Measurements from ENCODE around the gene FAF1.

The FAF1 gene

DNA sequence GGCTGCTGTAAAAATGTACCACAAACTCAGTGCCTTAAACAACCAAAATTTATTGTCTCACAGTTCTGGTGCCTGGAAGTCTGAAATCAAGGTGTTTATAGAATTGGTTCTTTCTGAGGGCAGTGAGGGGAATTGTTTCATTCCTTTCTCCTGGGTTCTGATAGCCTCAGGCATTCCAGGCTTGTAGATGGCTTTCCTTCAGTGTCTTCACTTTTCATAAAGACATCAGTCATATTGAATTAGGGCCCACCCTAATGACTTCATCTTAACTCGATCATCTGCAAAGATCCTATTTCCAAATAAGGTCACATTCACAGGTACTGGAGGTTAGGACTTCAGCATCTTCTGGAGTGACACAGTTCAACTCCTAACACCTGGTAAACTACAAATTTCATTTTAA is 25.0 kb upstream of the FAF1 start:
- intact Hi-C loops (cut with micrococcal nuclease): no loop called here
- peaks cover 32% of the 10 kb centered on the region for H3K27me3 Mint-ChIP-seq
- H3K4me1 Mint-ChIP-seq (ENCODE audit: low read depth): no peaks in the 10 kb centered on the region
- no peaks in the 10 kb centered on the region for H3K36me3 Mint-ChIP-seq (ENCODE audit: low read depth)
- H3K9me3 Mint-ChIP-seq: no peaks in the 10 kb centered on the region
- H3K4me3 Mint-ChIP-seq: no peak overlapping the region
- H3K27ac Mint-ChIP-seq: no peak overlapping the region

DNA sequence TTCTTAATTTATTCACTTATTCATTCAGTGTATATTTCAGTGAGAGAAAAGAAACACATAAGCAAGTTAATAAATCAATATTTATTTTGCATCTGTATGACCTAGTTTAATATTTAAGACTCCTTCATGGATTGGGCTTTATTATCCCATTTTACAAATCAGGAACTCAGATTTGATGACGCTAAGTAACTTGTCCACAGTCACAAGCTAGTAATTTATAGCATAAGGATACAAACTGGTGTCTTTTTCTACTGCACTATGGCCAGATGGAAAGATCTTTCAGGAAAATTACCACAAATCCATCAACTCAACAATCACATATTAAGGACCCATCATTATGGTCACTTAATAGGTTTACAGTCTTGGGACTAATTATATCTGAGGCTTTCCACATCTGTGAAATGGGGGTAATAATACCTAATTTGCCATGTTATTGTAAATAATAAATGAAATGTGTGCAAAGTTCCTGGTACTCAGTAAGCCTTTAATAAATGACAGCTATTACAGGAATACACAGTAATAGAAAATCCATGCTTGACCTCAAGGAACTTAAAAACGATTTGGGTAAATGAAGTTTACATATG is 23.2 kb upstream of the FAF1 start:
- Mint-ChIP-seq H3K36me3 (ENCODE audit: low read depth) (no peaks in the 10 kb centered on the region), H3K4me3 (no peak overlapping the region), H3K27ac (no peak overlapping the region), H3K4me1 (ENCODE audit: low read depth) (peaks cover 10% of the 10 kb centered on the region), H3K27me3 (peaks cover 40% of the 10 kb centered on the region), H3K9me3 (no peaks in the 10 kb centered on the region)
- intact Hi-C loops (cut with micrococcal nuclease): no loop called here

DNA sequence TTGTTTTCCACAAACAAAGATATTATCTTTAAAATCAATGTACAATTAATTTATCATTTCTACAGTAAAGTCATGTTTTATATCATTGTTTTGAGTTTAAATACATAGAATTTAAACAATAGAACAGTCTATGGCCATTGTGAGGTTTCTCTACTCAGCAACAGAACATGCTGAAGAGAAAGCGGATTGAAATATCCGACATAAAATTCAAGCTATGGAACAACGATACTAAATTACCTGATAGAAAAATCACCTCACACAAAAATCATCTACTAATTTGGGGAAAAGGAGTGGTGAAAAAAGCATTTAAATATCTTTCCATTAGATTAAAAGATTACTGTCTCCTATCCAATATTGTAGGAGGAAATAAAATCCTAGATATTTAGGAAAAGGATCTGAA is 22.5 kb upstream of the FAF1 start:
- H3K27me3 Mint-ChIP-seq: peaks cover 44% of the 10 kb centered on the region
- no peak overlapping the region for H3K27ac Mint-ChIP-seq
- H3K4me1 Mint-ChIP-seq (ENCODE audit: low read depth): peaks cover 12% of the 10 kb centered on the region
- H3K4me3 Mint-ChIP-seq: no peak overlapping the region
- intact Hi-C loops (cut with micrococcal nuclease): no loop called here
- peaks cover 3% of the 10 kb centered on the region for H3K36me3 Mint-ChIP-seq (ENCODE audit: low read depth)
- no peaks in the 10 kb centered on the region for H3K9me3 Mint-ChIP-seq

DNA sequence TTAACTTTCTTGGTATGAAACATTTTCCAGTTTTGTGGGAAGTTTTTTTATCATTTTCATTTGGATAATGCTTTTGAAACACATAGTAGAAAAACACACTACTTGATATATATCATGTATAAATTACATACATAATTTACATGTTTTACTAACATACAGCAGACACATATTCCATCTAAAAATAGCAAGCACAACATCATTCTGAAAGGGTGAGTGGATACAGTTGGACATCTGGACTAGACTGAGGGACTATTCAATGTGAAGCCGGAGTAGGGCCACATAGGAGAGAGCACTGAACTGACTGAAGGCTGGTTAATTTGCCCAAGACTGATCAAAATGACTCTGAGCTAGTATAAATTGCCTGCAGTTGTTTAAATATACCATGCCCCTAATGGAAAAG is 21.7 kb upstream of the FAF1 start:
- peaks cover 45% of the 10 kb centered on the region for H3K27me3 Mint-ChIP-seq
- H3K4me1 Mint-ChIP-seq (ENCODE audit: low read depth): peaks cover 15% of the 10 kb centered on the region
- no peaks in the 10 kb centered on the region for H3K9me3 Mint-ChIP-seq
- no peak overlapping the region for H3K4me3 Mint-ChIP-seq
- H3K36me3 Mint-ChIP-seq (ENCODE audit: low read depth): peaks cover 6% of the 10 kb centered on the region
- H3K27ac Mint-ChIP-seq: no peak overlapping the region
- intact Hi-C loops (cut with micrococcal nuclease): no loop called here

DNA sequence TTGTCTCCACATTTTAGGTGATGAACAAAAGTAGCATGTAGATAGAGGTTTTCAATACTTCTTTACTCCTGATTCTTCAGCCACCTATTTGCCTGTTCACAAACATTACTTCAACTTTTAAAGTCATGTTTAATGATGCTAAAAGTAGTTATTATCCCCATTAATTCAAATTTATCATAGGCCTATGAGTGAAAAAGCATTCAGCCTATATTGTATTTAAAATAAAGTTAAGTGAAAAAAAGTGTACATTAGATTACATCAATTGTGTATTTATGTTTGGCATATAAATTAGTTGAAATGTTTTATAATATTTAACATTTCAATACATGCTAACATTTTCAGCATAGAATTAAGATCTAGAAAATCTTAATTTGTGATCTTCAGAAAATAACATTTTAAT is 20.4 kb upstream of the FAF1 start:
- H3K4me1 Mint-ChIP-seq (ENCODE audit: low read depth): peaks cover 21% of the 10 kb centered on the region
- no peaks in the 10 kb centered on the region for H3K9me3 Mint-ChIP-seq
- no peak overlapping the region for H3K4me3 Mint-ChIP-seq
- intact Hi-C loops (cut with micrococcal nuclease): no loop called here
- peaks cover 6% of the 10 kb centered on the region for H3K36me3 Mint-ChIP-seq (ENCODE audit: low read depth)
- H3K27me3 Mint-ChIP-seq: peaks cover 49% of the 10 kb centered on the region
- no peak overlapping the region for H3K27ac Mint-ChIP-seq

DNA sequence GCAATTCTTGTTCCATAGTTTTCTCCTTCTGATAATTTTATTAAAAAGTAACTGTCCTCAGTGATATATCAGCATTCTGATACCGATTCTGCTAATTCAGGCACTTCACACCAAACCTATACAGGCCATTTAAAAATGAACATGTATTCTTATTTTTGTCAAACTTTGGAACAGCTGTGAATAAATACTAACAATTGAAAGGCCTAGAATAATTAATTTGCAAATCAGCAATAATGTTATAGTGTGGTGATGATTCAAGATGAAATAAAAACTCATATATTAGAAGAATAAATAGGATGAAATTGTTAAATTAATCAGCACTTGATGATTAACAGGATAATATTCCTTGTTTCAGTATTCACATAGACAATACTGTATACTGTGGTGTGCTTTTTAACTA is 19.9 kb upstream of the FAF1 start:
- H3K4me1 Mint-ChIP-seq (ENCODE audit: low read depth): peaks cover 21% of the 10 kb centered on the region
- intact Hi-C loops (cut with micrococcal nuclease): no loop called here
- no peak overlapping the region for H3K4me3 Mint-ChIP-seq
- H3K27me3 Mint-ChIP-seq: peaks cover 45% of the 10 kb centered on the region
- no peaks in the 10 kb centered on the region for H3K9me3 Mint-ChIP-seq
- peaks cover 6% of the 10 kb centered on the region for H3K36me3 Mint-ChIP-seq (ENCODE audit: low read depth)
- H3K27ac Mint-ChIP-seq: no peak overlapping the region

DNA sequence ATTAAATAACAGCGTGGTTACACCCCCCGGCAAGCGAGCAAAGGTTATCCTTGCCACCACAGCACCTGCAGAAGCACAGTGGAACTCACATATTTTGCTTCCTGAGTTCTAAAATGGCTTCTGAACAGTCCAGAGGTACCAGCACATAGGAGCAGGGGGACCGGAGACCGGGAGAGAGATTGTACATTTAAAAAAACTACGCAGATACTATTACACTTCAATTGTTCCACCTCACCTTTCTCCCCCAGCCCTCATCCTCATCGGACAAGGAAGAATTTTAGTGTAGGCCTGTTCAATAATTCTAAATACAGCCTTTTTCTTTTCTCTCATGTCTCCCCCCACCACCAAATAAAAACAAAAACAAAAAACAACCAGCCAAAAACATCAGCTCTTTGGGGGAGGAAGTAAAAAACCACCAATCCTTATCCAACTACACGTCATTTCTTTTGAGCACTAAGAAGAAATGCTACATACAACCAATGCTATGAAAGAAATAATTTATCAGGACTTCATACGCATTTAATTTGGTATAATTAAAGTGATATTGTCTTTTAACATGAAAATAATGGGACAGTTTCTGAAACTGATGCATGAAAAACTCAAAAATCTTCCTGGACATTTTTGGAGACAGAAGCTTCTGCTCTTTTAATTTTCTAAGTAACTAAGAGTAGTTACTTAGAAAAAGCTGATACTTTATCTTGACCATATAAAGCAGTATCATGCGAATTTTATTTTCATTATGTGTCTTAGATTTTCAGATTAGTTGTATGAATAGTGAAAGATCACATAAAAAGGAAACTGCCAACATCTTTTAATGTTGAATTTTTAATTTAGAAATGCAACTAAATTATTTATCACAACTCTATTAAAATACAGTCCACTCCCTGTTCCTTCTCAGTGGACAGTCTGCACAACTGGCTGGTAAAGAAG is 19.1 kb upstream of the FAF1 start:
- Mint-ChIP-seq H3K27ac (peak overlapping the region; percentile 76), H3K4me3 (peak overlapping the region; percentile 24), H3K9me3 (no peaks in the 10 kb centered on the region), H3K36me3 (ENCODE audit: low read depth) (peaks cover 12% of the 10 kb centered on the region), H3K4me1 (ENCODE audit: low read depth) (peaks cover 21% of the 10 kb centered on the region), H3K27me3 (peaks cover 42% of the 10 kb centered on the region)
- intact Hi-C loops (cut with micrococcal nuclease): no loop called here

DNA sequence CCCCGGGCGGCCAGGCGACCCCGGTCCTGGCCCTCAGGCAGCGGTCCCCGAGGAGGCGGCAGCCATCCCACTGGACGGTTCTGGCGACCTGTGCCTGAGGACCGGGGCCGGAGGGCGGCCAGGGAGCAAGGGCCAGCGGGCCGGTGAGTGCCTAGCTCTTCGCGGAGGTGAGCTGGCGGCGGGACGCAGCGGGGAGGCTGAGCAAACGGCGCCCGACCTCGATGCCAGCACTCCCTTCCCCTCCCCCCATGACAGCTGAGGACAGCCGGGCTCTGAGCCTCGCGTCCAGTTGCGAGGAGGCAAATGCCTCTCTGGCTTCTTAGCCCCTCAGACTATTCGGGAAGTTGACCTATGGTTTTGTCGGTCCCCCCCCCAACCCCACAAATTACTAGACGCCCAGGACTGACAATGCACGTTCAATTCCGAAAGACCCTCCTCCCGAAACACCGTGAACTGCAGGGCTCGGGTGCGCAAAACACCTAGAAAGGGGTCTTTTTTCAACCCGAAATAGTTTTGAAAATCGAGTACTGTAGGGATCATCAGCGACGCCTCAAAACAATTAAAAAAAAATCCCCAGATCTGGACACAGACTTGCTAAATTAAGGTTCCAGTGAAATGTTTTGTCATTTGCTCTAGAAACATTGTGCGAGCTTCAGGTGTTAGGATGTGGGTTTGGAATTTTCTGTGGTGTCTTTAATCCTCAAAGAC is 18.2 kb upstream of the FAF1 start:
- intact Hi-C loops (cut with micrococcal nuclease): no loop called here
- H3K27me3 Mint-ChIP-seq: peaks cover 41% of the 10 kb centered on the region
- peaks cover 12% of the 10 kb centered on the region for H3K36me3 Mint-ChIP-seq (ENCODE audit: low read depth)
- no peaks in the 10 kb centered on the region for H3K9me3 Mint-ChIP-seq
- H3K4me3 Mint-ChIP-seq: peak overlapping the region; percentile 70
- H3K27ac Mint-ChIP-seq: peak overlapping the region; percentile 76
- peaks cover 21% of the 10 kb centered on the region for H3K4me1 Mint-ChIP-seq (ENCODE audit: low read depth)

DNA sequence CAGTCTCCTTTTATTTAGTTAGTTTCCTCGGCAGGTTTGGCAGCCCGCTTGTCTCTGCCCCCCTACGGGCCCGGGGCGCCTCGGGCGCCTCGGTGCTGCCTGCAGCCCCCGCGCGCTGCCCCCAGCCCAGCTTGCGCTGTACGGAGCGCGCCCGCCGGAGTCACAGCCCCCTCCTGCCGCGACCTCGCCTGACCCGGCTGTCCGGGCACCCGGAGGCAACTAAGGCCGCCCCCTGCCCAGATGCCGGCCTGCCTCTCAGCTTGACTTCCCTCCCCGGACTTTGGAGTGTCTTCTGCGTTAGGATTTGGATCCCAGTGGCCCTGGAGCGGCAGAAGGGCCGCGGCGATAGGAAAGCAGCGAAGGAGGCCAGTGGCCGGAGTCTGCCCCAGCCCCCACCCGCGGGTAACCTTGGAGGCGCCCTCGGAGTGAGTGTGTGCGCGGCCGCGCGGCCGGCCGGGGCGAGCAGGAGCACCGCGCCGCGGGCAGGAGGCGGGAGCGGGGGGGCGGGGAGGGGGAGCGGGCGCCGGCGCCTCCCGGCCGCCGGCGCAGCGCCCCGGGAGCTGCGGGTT is 17.6 kb upstream of the FAF1 start:
- peak overlapping the region; percentile 76 for H3K27ac Mint-ChIP-seq

DNA sequence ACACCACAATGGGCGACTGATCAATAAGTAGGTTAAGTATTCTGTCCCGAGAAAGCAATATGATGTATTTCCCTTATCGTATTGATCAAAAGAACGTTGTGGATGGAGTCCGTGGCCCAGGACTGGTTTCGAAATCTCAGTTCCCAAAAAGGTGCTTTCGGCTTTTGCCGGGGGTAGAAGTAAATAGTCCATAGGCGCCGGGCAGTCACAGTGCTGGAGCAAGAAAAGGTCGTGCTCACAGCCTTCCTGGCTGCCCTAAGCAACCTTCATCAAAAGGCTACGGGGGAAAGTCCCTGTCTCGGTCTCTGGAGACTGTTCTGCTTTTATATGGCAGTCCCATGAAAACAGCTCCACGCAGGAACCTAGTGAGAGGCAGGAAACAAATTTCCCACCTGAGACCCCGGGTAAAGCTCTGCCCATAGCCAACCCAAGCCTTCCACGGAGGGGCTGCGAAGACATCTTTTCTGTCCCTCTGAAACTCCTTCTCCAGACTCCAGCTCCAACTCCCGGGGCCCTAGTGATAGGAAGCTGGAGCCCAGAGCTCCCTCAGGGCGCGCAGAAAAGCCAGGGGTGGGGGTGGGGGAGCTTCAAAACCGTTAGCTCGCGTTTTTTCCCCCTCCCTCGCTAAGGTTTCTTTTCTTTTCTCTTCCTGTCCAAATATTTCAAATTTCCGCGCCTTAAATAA is 17.0 kb upstream of the FAF1 start:
- peaks cover 36% of the 10 kb centered on the region for H3K27me3 Mint-ChIP-seq
- peak overlapping the region; percentile 84 for H3K4me3 Mint-ChIP-seq
- H3K27ac Mint-ChIP-seq: peak overlapping the region; percentile 76
- intact Hi-C loops (cut with micrococcal nuclease): no loop called here
- no peaks in the 10 kb centered on the region for H3K9me3 Mint-ChIP-seq
- peaks cover 12% of the 10 kb centered on the region for H3K36me3 Mint-ChIP-seq (ENCODE audit: low read depth)
- peaks cover 21% of the 10 kb centered on the region for H3K4me1 Mint-ChIP-seq (ENCODE audit: low read depth)

More for the DNA sequence above, 17.6 kb upstream of the FAF1 start:
- Mint-ChIP-seq H3K36me3 (ENCODE audit: low read depth) (peaks cover 12% of the 10 kb centered on the region), H3K4me3 (peak overlapping the region; percentile 84), H3K9me3 (no peaks in the 10 kb centered on the region), H3K4me1 (ENCODE audit: low read depth) (peaks cover 21% of the 10 kb centered on the region), H3K27me3 (peaks cover 37% of the 10 kb centered on the region)
- intact Hi-C loops (cut with micrococcal nuclease): no loop called here

DNA sequence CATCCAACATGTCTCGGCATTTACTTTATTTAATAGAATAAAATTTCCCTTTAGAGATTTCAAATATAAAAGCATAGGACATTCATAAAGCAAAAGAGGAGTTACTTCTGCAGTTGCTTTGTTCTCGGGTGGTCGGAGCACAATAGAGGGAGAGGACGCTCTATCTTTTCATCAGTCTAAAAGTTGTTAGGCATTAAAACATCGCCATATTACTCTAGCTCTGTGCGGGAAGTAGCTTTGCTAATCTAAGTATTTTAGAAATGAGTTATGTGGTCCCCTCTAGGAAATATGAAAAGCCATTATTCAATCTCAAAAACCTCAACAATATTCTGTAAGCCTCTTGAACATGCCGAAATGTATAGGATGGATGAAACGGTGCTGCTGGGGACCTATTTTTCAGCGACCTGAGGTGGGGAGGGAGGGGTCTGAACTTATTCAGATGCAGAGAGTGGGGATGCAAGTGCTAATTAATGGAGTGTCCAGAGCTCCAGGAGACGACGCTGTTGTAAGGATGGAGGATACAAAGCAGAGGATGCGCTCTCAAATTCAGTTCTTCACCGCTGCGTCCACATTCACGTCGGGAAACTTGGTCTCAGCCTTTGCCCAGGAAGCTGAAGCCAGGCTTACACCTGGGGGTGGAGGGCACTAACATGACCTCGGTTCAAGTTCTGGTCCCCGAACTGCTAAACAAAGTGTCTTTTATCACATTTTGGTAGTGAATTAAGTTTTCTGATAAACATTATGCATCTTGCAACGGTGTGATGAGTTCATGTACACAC is 16.2 kb upstream of the FAF1 start:
- H3K4me3 Mint-ChIP-seq: peak overlapping the region; percentile 84
- peak overlapping the region; percentile 76 for H3K27ac Mint-ChIP-seq
- peaks cover 33% of the 10 kb centered on the region for H3K27me3 Mint-ChIP-seq
- peaks cover 12% of the 10 kb centered on the region for H3K36me3 Mint-ChIP-seq (ENCODE audit: low read depth)
- intact Hi-C loops (cut with micrococcal nuclease): no loop called here
- no peaks in the 10 kb centered on the region for H3K9me3 Mint-ChIP-seq
- peaks cover 21% of the 10 kb centered on the region for H3K4me1 Mint-ChIP-seq (ENCODE audit: low read depth)

DNA sequence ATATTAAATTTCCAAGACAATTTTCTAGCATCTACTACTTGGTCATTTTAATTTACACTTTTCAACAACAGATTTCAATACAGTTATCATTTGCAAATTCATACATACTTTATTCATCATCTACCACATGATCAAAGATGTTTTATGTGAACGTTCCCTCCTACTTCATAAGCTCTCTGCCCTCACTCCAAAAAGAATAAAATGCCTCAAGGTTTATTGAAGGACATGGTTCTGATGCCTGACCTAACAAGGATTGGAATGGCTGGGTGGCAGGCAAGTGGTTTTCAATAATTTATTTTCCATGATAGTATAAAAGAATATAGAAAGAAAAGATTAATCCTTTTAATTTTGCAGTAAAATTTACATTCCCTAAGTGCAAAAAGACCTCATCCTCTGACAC is 15.4 kb upstream of the FAF1 start:
- peaks cover 33% of the 10 kb centered on the region for H3K27me3 Mint-ChIP-seq
- H3K9me3 Mint-ChIP-seq: no peaks in the 10 kb centered on the region
- intact Hi-C loops (cut with micrococcal nuclease): no loop called here
- no peak overlapping the region for H3K27ac Mint-ChIP-seq
- peaks cover 13% of the 10 kb centered on the region for H3K36me3 Mint-ChIP-seq (ENCODE audit: low read depth)
- H3K4me1 Mint-ChIP-seq (ENCODE audit: low read depth): peaks cover 29% of the 10 kb centered on the region
- H3K4me3 Mint-ChIP-seq: no peak overlapping the region

DNA sequence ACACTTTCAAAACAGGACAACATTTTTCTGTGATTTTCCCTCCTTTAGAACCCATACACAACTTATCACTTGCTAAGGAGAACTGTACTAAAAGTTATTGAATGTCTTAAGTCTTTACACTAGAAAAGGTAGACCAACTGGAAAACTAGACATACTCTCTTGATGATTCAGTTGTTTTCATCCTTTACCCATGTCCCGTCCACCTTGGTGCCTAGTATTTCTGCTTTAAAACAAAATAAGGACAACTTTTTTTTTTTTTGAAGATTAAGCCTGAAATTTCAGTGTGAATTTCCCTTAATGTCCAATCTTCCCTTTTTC is 14.5 kb upstream of the FAF1 start:
- Mint-ChIP-seq H3K4me3 (no peak overlapping the region), H3K27ac (no peak overlapping the region), H3K36me3 (ENCODE audit: low read depth) (peaks cover 21% of the 10 kb centered on the region), H3K4me1 (ENCODE audit: low read depth) (peaks cover 38% of the 10 kb centered on the region), H3K9me3 (no peaks in the 10 kb centered on the region), H3K27me3 (peaks cover 29% of the 10 kb centered on the region)
- intact Hi-C loops (cut with micrococcal nuclease): no loop called here
